Activated B cell treated with CpG ODN at 0.5 μM for 24 hours (primary cell): Measurements from ENCODE around the gene CAPN15. TPM values are rescaled to one million over a fixed set of nuclear protein-coding genes. Genes with fewer than 3 reads are reported as not detected.

Experiments used
- ATAC-seq: fragments of 200-7000 bp; cut with Tn5 transposase; one replicate; pipeline ENCODE4 v1.10.0; 2021; ENCODE audit warnings: low read depth, mild to moderate bottlenecking, moderate library complexity
- CTCF ChIA-PET: fragments of 350-600 bp; sonication (Branson Sonifier 250); formaldehyde crosslinking; loops from one replicate; lab custom pipeline; 2021; ENCODE audit warnings: antibody characterized with exemption; lab: Charles Lee
- POLR2A ChIA-PET: fragments of 350-600 bp; sonication (Branson Sonifier 250); formaldehyde crosslinking; loops from one replicate; lab custom pipeline; 2021; ENCODE audit warnings: antibody characterized with exemption; lab: Charles Lee
- DNase-seq: peaks from one replicate; pipeline ENCODE4 v3.0.0; 2022
- H3K27ac Mint-ChIP-seq: one replicate; pipeline ENCODE4 v1.8.0; 2020; ENCODE audit warnings: mixed read lengths
- H3K27me3 Mint-ChIP-seq: one replicate; pipeline ENCODE4 v1.8.0; 2021; ENCODE audit warnings: mixed read lengths
- H3K36me3 Mint-ChIP-seq: one replicate; pipeline ENCODE4 v1.8.0; 2021; ENCODE audit warnings: low read depth, mixed read lengths
- H3K4me1 Mint-ChIP-seq: one replicate; pipeline ENCODE4 v1.8.0; 2021; ENCODE audit warnings: mixed read lengths
- H3K4me3 Mint-ChIP-seq: one replicate; pipeline ENCODE4 v1.8.0; 2020; ENCODE audit warnings: mild to moderate bottlenecking, mixed read lengths
- H3K9me3 Mint-ChIP-seq: one replicate; pipeline ENCODE4 v1.8.0; 2020; ENCODE audit warnings: mixed read lengths
- CTCF ChIP-seq: fragments of 200-600 bp; IDR thresholded peaks from one replicate; pipeline ENCODE4 v1.8.0; 2022; ENCODE audit warnings: antibody characterized with exemption, mild to moderate bottlenecking
- intact Hi-C: fragments of 100-400 bp; cut with micrococcal nuclease; formaldehyde crosslinking; loops from one replicate; pipeline ENCODE4 v1.15.1; 2024
- total RNA-seq: library from RNA; stranded (reverse); gene quantifications from 2 replicates; pipeline ENCODE4 v1.2.3, GENCODE V29; 2022

The CAPN15 gene
- total RNA-seq, 1 donor from 2014 or later, result 95.1 TPM

- DNase-seq, result no peak
- ATAC-seq, result no peak
- Mint-ChIP-seq H3K27me3 (no peaks in the 10 kb centered on the region), H3K4me3 (no peak overlapping the region), H3K9me3 (no peaks in the 10 kb centered on the region), H3K36me3 (peaks cover 15% of the 10 kb centered on the region), H3K27ac (no peak overlapping the region), H3K4me1 (no peaks in the 10 kb centered on the region)
- POLR2A ChIA-PET, result no interaction called here
- intact Hi-C loops, result no loop called here
- TF ChIP-seq CTCF, result no peak
- CTCF ChIA-PET, result no interaction called here
Observed at GRCh38 chr16:600781-601180, 73.3 kb downstream of the CAPN15 start.

GRCh38 chr16:603933-604332 is 76.4 kb downstream of the CAPN15 start:
- no peak for DNase-seq
- Mint-ChIP-seq H3K9me3 (peaks cover 3% of the 10 kb centered on the region), H3K4me1 (peaks cover 6% of the 10 kb centered on the region), H3K36me3 (peaks cover 7% of the 10 kb centered on the region), H3K27me3 (no peaks in the 10 kb centered on the region), H3K27ac (no peak overlapping the region), H3K4me3 (no peak overlapping the region)
- TF ChIP-seq CTCF, result no peak
- CTCF ChIA-PET, result interaction anchor here (0.7 kb wide), 1 partner anchor 163 kb away, joined by 3 read pairs; no protein-coding TSS in a partner anchor
- POLR2A ChIA-PET, result no interaction called here
- no peak for ATAC-seq
- intact Hi-C loops, result no loop called here

Other genes with a start within 250 kb of the CAPN15 start
- gene ARHGDIG, start 247.1 kb upstream of the CAPN15 start, total RNA-seq, result not detected in 2 replicates
- gene PDIA2, start 244.5 kb upstream of the CAPN15 start, total RNA-seq, result not detected in 2 replicates
- gene AXIN1, start 175.0 kb upstream of the CAPN15 start, total RNA-seq, result 27.9 and 30.6 TPM in 2 replicates
- 82.4 and 87.3 TPM in 2 replicates for gene MRPL28, start 157.2 kb upstream of the CAPN15 start, total RNA-seq
- 38.4 and 44.5 TPM in 2 replicates for gene PGAP6, start 145.7 kb upstream of the CAPN15 start, total RNA-seq
- 29.9 and 32.9 TPM in 2 replicates for gene NME4, start 130.5 kb upstream of the CAPN15 start, total RNA-seq
- 4.4 and 6.7 TPM in 2 replicates for gene DECR2, start 125.8 kb upstream of the CAPN15 start, total RNA-seq
- gene RAB11FIP3, start 102.1 kb upstream of the CAPN15 start, total RNA-seq, result 32.2 and 35.4 TPM in 2 replicates
- gene PRR35, start 32.7 kb downstream of the CAPN15 start, total RNA-seq, result not detected in 2 replicates
- gene NHLRC4, start 39.3 kb downstream of the CAPN15 start, total RNA-seq, result 0.83 and 1.0 TPM in 2 replicates
- gene PIGQ, start 42.3 kb downstream of the CAPN15 start, total RNA-seq, result 46.7 and 53.1 TPM in 2 replicates
- 10.5 and 13.1 TPM in 2 replicates for gene RAB40C, start 62.4 kb downstream of the CAPN15 start, total RNA-seq
- gene WFIKKN1, start 103.3 kb downstream of the CAPN15 start, total RNA-seq, result 0.42 and 0.47 TPM in 2 replicates
- 48.7 and 49.9 TPM in 2 replicates for gene METTL26, start 108.6 kb downstream of the CAPN15 start, total RNA-seq
- 29.4 and 38.9 TPM in 2 replicates for gene MCRIP2, start 114.1 kb downstream of the CAPN15 start, total RNA-seq
- 24.8 and 33.7 TPM in 2 replicates for gene WDR90, start 121.7 kb downstream of the CAPN15 start, total RNA-seq
- gene RHOT2, start 140.4 kb downstream of the CAPN15 start, total RNA-seq, result 141 and 170 TPM in 2 replicates
- 0.24 TPM in 1 of 2 replicates, not detected in the other for gene RHBDL1, start 148.0 kb downstream of the CAPN15 start, total RNA-seq
- gene STUB1, start 152.7 kb downstream of the CAPN15 start, total RNA-seq, result 75.4 and 81.2 TPM in 2 replicates
- gene JMJD8, start 156.6 kb downstream of the CAPN15 start, total RNA-seq, result 41.4 and 47.0 TPM in 2 replicates
- 13.9 and 14.8 TPM in 2 replicates for gene WDR24, start 162.7 kb downstream of the CAPN15 start, total RNA-seq
- gene FBXL16, start 178.1 kb downstream of the CAPN15 start, total RNA-seq, result 0.75 and 0.88 TPM in 2 replicates
- 5.0 and 6.7 TPM in 2 replicates for gene METRN, start 187.4 kb downstream of the CAPN15 start, total RNA-seq
- gene ANTKMT, start 193.4 kb downstream of the CAPN15 start, total RNA-seq, result 58.0 and 67.4 TPM in 2 replicates
- gene CCDC78, start 198.7 kb downstream of the CAPN15 start, total RNA-seq, result 4.8 and 7.8 TPM in 2 replicates
- 10.8 and 10.9 TPM in 2 replicates for gene HAGHL, start 199.4 kb downstream of the CAPN15 start, total RNA-seq
- 42.4 and 43.1 TPM in 2 replicates for gene CIAO3, start 213.3 kb downstream of the CAPN15 start, total RNA-seq
- gene MSLN, start 233.0 kb downstream of the CAPN15 start, total RNA-seq, result not detected in 2 replicates